NCI-H82 treated with DMSO at 0.1 percent for 48 hours (cell line): ENCODE results near the gene SCLY.

Source experiments
- DNase-seq: peaks from one replicate; lab custom pipeline; 2025; ENCODE audit not compliant: unreplicated experiment; lab: John Stamatoyannopoulos, UW

Gene SCLY

GRCh38 chr2:238069021-238069709 lies 8.4 kb downstream of the SCLY start:
- no peak for DNase-seq

GRCh38 chr2:238069877-238070276 lies 9.1 kb downstream of the SCLY start:
- no peak for DNase-seq

DNA sequence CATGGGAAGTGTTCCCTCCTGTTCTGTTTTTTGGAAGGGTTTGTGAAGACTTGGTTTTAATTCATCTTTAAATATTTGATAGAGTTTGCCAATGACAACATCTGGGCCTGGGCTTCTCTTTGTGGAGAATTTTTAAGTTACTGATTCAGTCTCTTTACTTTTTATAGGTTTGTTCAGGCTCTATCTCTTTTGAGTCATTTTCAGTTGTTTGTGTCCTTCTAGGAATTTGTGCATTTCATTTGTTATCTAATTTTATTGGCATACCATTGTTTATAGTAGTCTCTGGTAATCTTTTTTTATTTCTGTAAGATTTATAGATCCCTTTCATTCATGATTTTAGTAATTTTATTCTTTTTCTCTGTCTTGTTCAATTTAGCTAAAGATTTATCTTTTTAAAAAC lies 14.6 kb downstream of the SCLY start:
- no peak for DNase-seq

GRCh38 chr2:238077292-238077691 lies 16.5 kb downstream of the SCLY start:
- DNase-seq, result peak; percentile 85

- DNase-seq, result no peak
Measured at GRCh38 chr2:238079874-238080327, 19.1 kb downstream of the SCLY start.

DNA sequence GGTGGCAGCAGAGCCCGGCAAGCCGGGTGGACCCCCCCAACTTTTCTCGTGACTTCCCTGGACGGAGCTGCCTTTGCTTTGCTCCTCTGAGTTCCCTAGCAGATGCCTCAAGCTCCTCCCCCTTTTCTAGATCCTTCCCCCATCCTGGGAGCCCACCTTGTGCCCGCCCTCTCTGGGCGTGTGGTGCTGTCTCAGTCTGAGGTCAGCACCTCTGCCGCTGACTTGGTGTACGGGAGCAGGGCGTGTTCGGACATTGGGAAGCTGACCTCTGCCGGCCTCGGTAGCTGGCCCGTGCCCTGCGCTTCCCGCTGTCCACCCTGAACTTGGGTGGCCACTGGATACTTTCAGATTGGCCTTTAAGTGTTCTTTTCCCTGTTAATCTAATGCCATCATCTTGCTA lies 19.7 kb downstream of the SCLY start:
- DNase-seq, result no peak

GRCh38 chr2:238081150-238081549 lies 20.3 kb downstream of the SCLY start:
- DNase-seq, result no peak

DNA sequence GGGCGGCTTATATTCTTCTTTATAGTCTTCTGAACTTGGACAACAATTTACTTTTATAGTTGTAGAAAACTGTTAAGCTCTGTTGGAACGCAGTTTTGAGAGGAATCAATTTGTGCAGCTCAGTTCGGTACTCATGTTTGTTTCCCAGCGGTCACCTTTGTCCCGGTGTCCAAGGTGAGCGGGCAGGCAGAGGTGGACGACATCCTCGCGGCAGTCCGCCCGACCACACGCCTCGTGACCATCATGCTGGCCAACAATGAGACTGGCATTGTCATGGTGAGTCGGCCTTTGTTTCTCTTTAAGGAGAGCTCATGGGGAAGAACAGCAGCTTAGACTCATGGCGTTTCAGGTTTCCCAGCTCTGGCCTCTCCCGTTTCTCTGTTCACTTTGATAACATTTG lies 20.8 kb downstream of the SCLY start:
- no peak for DNase-seq

DNA sequence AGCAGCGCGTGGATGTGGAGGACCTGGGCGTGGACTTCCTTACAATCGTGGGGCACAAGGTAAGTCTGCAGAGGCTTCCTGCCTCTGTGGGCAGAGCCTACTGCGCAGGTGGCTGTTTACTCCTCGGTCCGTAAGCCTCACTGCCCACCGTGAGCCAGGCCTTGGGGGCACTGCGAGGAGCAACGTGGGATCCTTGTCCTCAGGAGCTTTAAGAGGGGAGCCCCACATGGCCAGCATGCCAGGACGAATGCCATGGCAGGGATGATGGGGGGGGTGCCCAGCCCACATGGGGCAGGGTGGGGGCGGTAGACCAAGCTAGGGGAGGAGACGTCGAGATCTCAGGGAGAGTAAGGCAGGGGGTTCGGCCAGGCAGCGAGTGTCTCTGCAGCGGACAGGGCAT lies 21.4 kb downstream of the SCLY start:
- DNase-seq, result no peak

DNA sequence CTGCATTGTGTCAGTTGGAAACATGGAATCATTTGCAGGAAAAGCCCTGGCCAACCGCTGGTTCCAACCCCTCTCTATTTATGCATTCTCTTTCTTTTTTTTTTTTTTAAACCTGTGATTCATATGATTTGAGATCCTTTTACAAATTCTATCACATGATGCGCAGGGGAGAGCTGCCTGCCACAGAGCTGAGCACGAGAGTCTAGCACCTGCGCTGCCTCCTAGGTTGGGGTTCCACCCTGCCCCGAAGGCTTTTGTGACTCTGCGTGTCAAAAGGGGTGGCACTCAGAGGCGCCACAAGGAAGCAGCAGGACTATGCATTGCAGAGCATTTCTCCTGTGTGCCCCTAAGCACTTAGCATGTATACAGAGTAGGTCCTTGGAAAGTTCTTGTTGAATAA lies 22.0 kb downstream of the SCLY start:
- no peak for DNase-seq

DNA sequence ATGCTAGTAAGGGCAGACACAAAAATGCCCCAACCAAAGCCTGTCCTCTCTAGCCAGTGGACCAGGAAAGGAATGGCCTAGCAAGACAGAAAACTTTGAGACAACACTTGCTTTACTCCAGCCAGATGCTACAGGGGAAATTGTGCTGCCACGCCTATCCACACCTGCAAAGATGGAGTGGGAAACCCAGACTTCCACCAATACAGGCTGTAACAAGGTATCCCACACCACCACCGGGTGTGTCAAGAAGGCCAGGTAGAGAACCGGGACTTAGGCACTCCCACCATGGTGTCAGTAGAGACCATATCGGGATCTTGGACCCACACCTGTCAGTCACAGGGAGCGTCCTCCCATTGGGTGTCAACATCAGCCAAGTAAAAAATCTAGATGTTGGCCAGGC lies 23.1 kb downstream of the SCLY start:
- DNase-seq, result no peak

DNA sequence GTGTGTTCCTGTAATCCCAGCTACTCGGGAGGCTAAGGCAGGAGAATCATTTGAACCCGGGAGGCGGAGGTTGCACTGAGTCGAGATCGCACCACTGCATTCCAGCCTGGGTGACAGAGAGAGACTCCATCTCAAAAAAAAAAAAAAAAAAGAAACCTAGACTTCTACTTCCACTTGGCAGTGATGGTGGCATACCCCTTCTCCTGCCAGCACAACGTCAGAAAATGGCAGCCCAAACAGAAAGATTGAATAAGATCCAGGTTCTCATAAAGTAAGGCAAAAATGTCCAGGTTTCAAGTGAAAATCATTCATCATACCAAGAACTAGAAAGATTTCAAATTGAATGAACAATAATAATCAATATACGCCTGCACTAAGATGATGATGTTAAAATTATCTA lies 24.0 kb downstream of the SCLY start:
- DNase-seq, result no peak

GRCh38 chr2:238085899-238086298 lies 25.1 kb downstream of the SCLY start:
- DNase-seq, result no peak

DNA sequence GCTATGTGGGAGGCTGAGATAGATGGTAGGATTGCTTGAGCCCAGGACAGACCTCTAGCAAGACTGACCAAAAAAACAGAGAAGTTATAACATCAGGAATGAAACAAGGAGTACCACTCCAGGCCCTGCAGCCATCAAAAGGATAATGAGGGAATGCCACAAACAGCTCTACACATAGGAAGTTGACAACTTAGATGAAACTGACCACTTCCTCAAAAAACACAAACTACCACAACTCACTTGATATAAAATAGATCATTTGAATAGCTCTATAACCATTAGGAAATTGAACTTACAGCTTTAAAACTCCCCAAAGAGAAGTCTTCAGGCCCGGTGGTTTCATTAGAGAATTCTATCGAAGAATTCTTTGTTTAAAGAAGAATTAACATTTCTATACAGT lies 26.4 kb downstream of the SCLY start:
- no peak for DNase-seq

- DNase-seq, result no peak
Measured at GRCh38 chr2:238090887-238091286, 30.1 kb downstream of the SCLY start.

- no peak for DNase-seq
Measured at GRCh38 chr2:238091436-238092060, 30.7 kb downstream of the SCLY start.

GRCh38 chr2:238092486-238093035 lies 31.8 kb downstream of the SCLY start:
- no peak for DNase-seq

GRCh38 chr2:238093181-238094140 lies 32.7 kb downstream of the SCLY start:
- no peak for DNase-seq

GRCh38 chr2:238094438-238095022 lies 33.7 kb downstream of the SCLY start:
- no peak for DNase-seq

DNA sequence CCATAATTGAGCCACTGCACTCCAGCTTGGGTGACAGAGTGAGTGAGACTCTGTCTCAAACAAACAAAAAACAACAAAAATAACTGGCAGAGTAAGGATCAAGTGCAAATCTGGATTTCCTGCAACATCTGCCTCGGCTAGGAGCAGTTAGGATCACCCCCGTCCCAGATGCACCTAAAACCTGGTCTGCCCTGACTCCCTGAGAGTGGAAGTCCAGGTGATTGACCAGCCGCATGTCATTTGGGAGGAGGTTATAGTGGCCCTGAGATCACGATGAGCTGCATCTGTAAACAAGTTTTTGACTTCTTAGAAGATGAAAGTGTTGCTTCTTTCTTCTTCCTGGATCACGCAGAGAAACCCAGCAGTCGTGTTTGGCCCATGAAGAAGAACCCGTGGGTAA lies 34.3 kb downstream of the SCLY start:
- no peak for DNase-seq
